Measurements from ENCODE around the gene KRT1. TPM values are rescaled to one million over a fixed set of nuclear protein-coding genes. Genes with fewer than 3 reads are reported as not detected.

The KRT1 gene
- total and polyA plus RNA-seq, 2 donors (not counting 1 experiment from before 2014, with no cell fraction given) = not detected

GRCh38 chr12:52684431-52684830, 4.2 kb upstream of the KRT1 start:
- H3K4me3 Mint-ChIP-seq = no peak overlapping the region
- POLR2A ChIA-PET = no interaction called here
- CTCF ChIA-PET = no interaction called here

More at GRCh38 chr12:52684431-52684830, 4.2 kb upstream of the KRT1 start:
- TF ChIP-seq EZH2 (IDR thresholded peaks at IDR 0.05; ENCODE audit: borderline replicate concordance, insufficient read depth, low read depth, low read length, poor library complexity, severe bottlenecking) (no peak), CTCF (IDR thresholded peaks at IDR 0.05) (no peak)
- H3K79me2 ChIP-seq (ENCODE audit: control insufficient read depth, insufficient read depth, low read length) = no peaks in the 10 kb centered on the region
- intact Hi-C loops (cut with micrococcal nuclease) = no loop called here
- H2AFZ ChIP-seq (ENCODE audit: insufficient read depth, low read depth, low read length, poor library complexity, severe bottlenecking) = no peak overlapping the region
- no peak for DNase-seq
- H3K4me1 Mint-ChIP-seq = no peaks in the 10 kb centered on the region
- no peaks in the 10 kb centered on the region for H3K36me3 ChIP-seq (replicated peaks in 1 of 2; ENCODE audit: control extremely low read depth in 1 of 2, control insufficient read depth in 1 of 2, extremely low read depth in 1 of 2, insufficient read depth in 2 of 2, low read length in 1 of 2)
- H3K27ac Mint-ChIP-seq = no peak overlapping the region
- H3K9me3 ChIP-seq (ENCODE audit: control extremely low read depth in 1 of 3, control insufficient read depth in 2 of 3, insufficient read depth in 1 of 3, low read length in 2 of 3) = no peaks in the 10 kb centered on the region
- no peak overlapping the region for H3K4me3 ChIP-seq (ENCODE audit: control extremely low read depth in 1 of 5, extremely low read depth in 1 of 5, insufficient read depth in 1 of 5, low read depth in 2 of 5, low read length in 4 of 5)
- H3K4me2 ChIP-seq (replicated peaks; ENCODE audit: low read depth, low read length, poor library complexity, severe bottlenecking) = no peak overlapping the region
- peaks cover 0 to 8% (median 0%) of the 10 kb centered on the region in 4 experiments for H3K27me3 ChIP-seq (replicated peaks in 1 of 4; ENCODE audit: control extremely low read depth in 1 of 4, control insufficient read depth in 3 of 4, insufficient read depth in 4 of 4, low read length in 3 of 4)
- no peak overlapping the region for H3K9ac ChIP-seq (ENCODE audit: low read length)
- no peaks in the 10 kb centered on the region for H3K4me1 ChIP-seq (ENCODE audit: control insufficient read depth in 2 of 2, insufficient read depth in 2 of 2, low read length in 2 of 2)
- WGBS (ENCODE audit: insufficient coverage) = 90% methylated on average over 2 of the region's 2 CpGs
- peaks cover 50% of the 10 kb centered on the region for H3K27me3 Mint-ChIP-seq
- no peak for ATAC-seq (ENCODE audit: low read depth)
- H4K20me1 ChIP-seq (ENCODE audit: control insufficient read depth, insufficient read depth, low read length, poor library complexity, severe bottlenecking) = no peaks in the 10 kb centered on the region
- no peaks in the 10 kb centered on the region for H3K9me3 Mint-ChIP-seq (ENCODE audit: insufficient read depth)
- no peak overlapping the region for H3K27ac ChIP-seq (ENCODE audit: low read length in 2 of 2)
